HG02852 (cell line): ENCODE results near the gene RAN.
A peak's percentile ranks its signal among the peaks of the same experiment; 100 is the strongest.
"Not testable (repeated sequence)": the region's sequence is repeated elsewhere in the genome, so short reads cannot be mapped to it uniquely, and the experiment has no call there.

Experiments
- ATAC-seq: cut with Tn5 transposase; IDR thresholded peaks from one replicate; pipeline ENCODE4 v1.9.1; 2021; ENCODE audit warnings: mild to moderate bottlenecking, moderate library complexity; ENCODE audit not compliant: unreplicated experiment

The RAN gene

GRCh38 chr12:130878193-130879185 lies 6.6 kb downstream of the RAN start:
- ATAC-seq, result no peak

- ATAC-seq, result peak; percentile 75
These were observed 7.4 kb downstream of the RAN start for GRCh38 chr12:130879212-130879686.

GRCh38 chr12:130879781-130880389 lies 8.0 kb downstream of the RAN start:
- no peak for ATAC-seq

- peak; percentile 67 for ATAC-seq
These were observed 8.6 kb downstream of the RAN start for GRCh38 chr12:130880411-130880885.

GRCh38 chr12:130881046-130881445 lies 9.2 kb downstream of the RAN start:
- no peak for ATAC-seq

- no peak for ATAC-seq
These were observed 9.7 kb downstream of the RAN start for GRCh38 chr12:130881548-130881947.

- not testable (repeated sequence) for ATAC-seq
These were observed 15.3 kb downstream of the RAN start for GRCh38 chr12:130887190-130887589.

GRCh38 chr12:130904064-130904463 lies 32.2 kb downstream of the RAN start:
- no peak for ATAC-seq

- ATAC-seq, result not testable (repeated sequence)
These were observed 33.1 kb downstream of the RAN start for GRCh38 chr12:130904936-130905455.

- no peak for ATAC-seq
These were observed 37.2 kb downstream of the RAN start for GRCh38 chr12:130909111-130909510.

GRCh38 chr12:130911193-130911592 lies 39.3 kb downstream of the RAN start:
- ATAC-seq, result no peak

- no peak for ATAC-seq
These were observed 40.1 kb downstream of the RAN start for GRCh38 chr12:130911933-130912332.

GRCh38 chr12:130916241-130916911 lies 44.5 kb downstream of the RAN start:
- no peak for ATAC-seq

- no peak for ATAC-seq
These were observed 45.7 kb downstream of the RAN start for GRCh38 chr12:130917607-130918006.

- no peak for ATAC-seq
These were observed 47.2 kb downstream of the RAN start for GRCh38 chr12:130919086-130919485.

- no peak for ATAC-seq
These were observed 48.3 kb downstream of the RAN start for GRCh38 chr12:130920119-130920703.

- no peak for ATAC-seq
These were observed 49.0 kb downstream of the RAN start for GRCh38 chr12:130920723-130921381.

- ATAC-seq, result no peak
These were observed 50.7 kb downstream of the RAN start for GRCh38 chr12:130922511-130922953.

GRCh38 chr12:130924966-130925665 lies 53.2 kb downstream of the RAN start:
- no peak for ATAC-seq
